Measurements from ENCODE around the gene HECTD4.

HECTD4 gene

DNA sequence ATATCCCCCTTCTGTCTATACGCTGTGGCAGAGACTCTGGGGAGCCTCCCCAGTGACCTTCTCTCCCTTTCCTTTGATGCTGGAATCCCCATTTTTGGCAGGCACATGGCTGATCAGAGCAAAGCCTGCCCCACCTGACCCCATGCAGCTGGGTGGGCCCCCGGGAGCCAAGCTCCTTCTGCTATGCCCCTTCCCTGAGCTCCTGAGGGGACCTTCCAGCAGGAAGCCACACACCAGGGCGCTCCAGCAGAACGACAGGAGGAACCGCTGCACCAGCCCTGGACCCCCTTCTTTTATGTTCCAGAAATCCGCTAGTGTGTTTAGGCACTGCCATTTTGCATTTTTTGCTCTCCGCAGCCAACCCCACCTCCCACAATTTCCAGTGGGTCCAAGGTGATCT lies 212.3 kb downstream of the HECTD4 start:
- no peaks in the 10 kb centered on the region for H3K9me3 Mint-ChIP-seq
- TF ChIP-seq, protein P1, sequence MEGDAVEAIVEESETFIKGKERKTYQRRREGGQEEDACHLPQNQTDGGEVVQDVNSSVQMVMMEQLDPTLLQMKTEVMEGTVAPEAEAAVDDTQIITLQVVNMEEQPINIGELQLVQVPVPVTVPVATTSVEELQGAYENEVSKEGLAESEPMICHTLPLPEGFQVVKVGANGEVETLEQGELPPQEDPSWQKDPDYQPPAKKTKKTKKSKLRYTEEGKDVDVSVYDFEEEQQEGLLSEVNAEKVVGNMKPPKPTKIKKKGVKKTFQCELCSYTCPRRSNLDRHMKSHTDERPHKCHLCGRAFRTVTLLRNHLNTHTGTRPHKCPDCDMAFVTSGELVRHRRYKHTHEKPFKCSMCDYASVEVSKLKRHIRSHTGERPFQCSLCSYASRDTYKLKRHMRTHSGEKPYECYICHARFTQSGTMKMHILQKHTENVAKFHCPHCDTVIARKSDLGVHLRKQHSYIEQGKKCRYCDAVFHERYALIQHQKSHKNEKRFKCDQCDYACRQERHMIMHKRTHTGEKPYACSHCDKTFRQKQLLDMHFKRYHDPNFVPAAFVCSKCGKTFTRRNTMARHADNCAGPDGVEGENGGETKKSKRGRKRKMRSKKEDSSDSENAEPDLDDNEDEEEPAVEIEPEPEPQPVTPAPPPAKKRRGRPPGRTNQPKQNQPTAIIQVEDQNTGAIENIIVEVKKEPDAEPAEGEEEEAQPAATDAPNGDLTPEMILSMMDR (IDR thresholded peaks at IDR 0.05), result no peak
- no peaks in the 10 kb centered on the region for H3K27me3 Mint-ChIP-seq (ENCODE audit: low read depth, poor library complexity)
- peaks cover 25% of the 10 kb centered on the region for H3K36me3 Mint-ChIP-seq (ENCODE audit: low read depth)
- peak overlapping the region; percentile 85 for H3K27ac Mint-ChIP-seq
- no peak for DNase-seq
- no peak overlapping the region for H3K4me3 Mint-ChIP-seq
- no peaks in the 10 kb centered on the region for H3K4me1 Mint-ChIP-seq

DNA sequence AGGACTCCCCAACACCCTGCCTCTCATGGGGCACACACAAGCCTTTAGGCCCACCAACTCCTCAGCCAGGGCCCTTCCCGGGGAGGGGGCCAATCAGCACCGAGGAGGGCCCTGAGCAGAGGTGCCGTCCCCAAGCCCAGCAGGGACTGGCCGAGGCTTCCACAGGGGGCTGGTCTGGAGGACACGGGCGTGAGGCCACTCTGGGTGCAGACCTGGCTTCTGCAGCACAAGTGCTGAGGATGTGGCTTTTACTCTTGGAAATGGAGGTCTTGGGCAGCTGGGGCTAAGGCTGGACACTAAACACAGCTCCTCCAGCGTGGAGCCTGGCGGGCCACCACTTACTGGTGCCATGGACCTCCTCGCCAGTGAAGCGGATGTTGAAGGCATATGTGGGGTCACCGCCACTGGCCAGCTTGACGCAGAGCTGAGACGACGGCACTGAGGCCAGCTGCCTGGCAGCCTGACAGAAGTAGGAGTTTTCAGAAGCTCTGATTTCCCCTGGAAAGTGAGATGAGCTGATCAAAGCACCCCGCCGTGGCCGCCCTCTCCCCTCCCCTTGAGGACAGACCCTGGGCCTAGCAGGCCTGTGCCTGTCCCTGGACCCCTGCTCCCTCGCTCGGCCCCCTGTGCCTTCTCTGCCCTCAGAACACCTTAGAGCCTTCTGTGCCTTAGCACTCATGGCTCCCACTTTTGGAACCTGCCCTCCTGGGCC lies 212.9 kb downstream of the HECTD4 start:
- Mint-ChIP-seq H3K27ac (peak overlapping the region; percentile 82), H3K27me3 (ENCODE audit: low read depth, poor library complexity) (no peaks in the 10 kb centered on the region)

DNA sequence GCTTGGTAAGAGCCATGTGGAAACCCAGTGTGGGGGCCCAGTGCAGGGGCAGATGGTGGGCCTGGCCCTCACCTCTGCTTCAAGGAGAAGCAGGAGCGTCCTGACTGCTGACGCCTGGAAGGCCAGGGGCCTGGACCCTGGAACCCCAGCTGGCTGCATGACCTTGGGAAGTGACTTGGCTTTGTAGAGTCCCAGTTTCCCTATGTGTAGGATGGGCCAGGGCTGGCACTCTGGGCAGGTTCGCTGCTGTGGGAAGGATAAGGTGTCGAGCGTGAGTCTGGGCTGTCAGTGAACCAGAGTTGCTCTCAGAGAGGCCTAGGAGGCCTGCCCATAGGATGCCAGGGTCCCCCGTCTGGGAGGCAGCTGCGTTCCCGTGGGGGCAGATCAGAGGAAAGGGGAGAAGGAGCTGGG lies 213.7 kb downstream of the HECTD4 start:
- Mint-ChIP-seq H3K4me1 (no peaks in the 10 kb centered on the region), H3K9me3 (no peaks in the 10 kb centered on the region), H3K27ac (peak overlapping the region; percentile 39), H3K27me3 (ENCODE audit: low read depth, poor library complexity) (no peaks in the 10 kb centered on the region), H3K4me3 (no peak overlapping the region), H3K36me3 (ENCODE audit: low read depth) (peaks cover 18% of the 10 kb centered on the region)
- DNase-seq, result no peak
- TF ChIP-seq, protein P1 (IDR thresholded peaks at IDR 0.05), result no peak

More for the DNA sequence above, 212.9 kb downstream of the HECTD4 start:
- DNase-seq, result no peak
- Mint-ChIP-seq H3K9me3 (no peaks in the 10 kb centered on the region), H3K4me1 (no peaks in the 10 kb centered on the region), H3K4me3 (no peak overlapping the region), H3K36me3 (ENCODE audit: low read depth) (peaks cover 20% of the 10 kb centered on the region)
- TF ChIP-seq, protein P1 (IDR thresholded peaks at IDR 0.05), result no peak

DNA sequence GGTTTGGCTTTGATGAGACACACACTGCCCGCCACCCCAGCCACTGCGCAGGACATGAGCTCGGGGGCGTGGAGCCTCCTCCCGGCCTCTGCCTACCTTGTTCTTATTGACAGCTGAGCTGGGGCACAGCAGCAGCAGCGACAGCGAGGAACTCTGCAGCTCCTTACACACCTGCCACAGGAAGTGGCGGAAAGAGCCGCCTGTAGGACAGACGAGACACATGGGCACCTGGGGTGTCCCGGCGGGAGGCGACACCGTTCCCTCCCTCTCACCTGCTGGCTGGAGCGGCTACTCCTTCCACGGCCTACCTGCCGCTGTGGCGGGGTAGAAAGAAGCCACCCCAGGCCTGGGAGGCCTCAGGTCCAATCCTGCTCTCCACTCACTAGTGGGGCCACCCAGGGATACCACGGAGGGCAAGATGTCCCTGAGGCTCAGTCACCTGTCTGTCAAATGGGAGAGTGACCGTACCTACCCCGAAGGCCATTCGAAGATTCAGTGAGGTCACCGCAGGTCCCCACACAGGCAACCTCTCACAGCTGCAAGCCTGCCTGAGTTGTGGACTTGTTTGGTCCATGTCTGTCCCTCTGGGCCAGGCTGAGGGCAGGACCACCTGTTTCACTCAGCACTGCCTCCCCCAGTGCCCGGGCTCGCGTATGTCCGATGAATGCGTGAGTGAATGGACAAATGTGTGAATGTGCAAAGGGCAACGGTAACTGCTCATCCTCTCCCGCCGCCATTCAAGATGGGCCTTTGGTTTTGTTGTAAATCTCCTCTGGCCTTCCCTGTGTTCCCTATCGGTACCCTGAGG lies 214.3 kb downstream of the HECTD4 start:
- no peaks in the 10 kb centered on the region for H3K27me3 Mint-ChIP-seq (ENCODE audit: low read depth, poor library complexity)
- no peaks in the 10 kb centered on the region for H3K4me1 Mint-ChIP-seq
- DNase-seq, result no peak
- no peaks in the 10 kb centered on the region for H3K9me3 Mint-ChIP-seq
- TF ChIP-seq, protein P1 (IDR thresholded peaks at IDR 0.05), result no peak
- H3K4me3 Mint-ChIP-seq, result no peak overlapping the region
- H3K27ac Mint-ChIP-seq, result peak overlapping the region; percentile 39
- peaks cover 17% of the 10 kb centered on the region for H3K36me3 Mint-ChIP-seq (ENCODE audit: low read depth)

DNA sequence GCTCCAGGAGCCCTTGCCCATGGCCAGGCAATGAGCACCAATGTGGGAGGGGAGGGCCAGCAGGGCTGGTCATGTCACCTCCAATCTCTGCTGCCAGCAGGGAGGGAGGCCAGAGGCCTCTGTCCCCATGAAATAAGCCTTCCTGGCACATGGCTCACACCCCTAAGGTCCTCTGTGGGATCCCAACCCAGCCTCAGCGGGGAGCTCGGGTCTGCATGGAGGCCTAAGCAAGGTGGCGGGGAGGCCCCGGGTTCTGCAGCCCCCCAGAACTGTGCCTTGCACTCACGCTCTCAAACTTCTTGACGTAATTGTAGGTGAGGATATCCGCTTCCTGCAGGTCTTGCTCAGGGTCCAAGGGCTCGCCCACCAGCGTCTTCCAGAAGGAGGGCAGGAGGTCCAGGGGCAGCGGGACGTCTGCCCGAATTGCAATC lies 215.2 kb downstream of the HECTD4 start:
- TF ChIP-seq, protein P1 (IDR thresholded peaks at IDR 0.05), result no peak
- DNase-seq, result no peak
- Mint-ChIP-seq H3K4me3 (no peak overlapping the region), H3K27me3 (ENCODE audit: low read depth, poor library complexity) (no peaks in the 10 kb centered on the region), H3K27ac (no peak overlapping the region), H3K36me3 (ENCODE audit: low read depth) (peaks cover 17% of the 10 kb centered on the region), H3K4me1 (no peaks in the 10 kb centered on the region), H3K9me3 (no peaks in the 10 kb centered on the region)
